Measurements from ENCODE around the gene PLA2G12B.
A peak's percentile ranks its signal among the peaks of the same experiment; 100 is the strongest.

Gene PLA2G12B

DNA sequence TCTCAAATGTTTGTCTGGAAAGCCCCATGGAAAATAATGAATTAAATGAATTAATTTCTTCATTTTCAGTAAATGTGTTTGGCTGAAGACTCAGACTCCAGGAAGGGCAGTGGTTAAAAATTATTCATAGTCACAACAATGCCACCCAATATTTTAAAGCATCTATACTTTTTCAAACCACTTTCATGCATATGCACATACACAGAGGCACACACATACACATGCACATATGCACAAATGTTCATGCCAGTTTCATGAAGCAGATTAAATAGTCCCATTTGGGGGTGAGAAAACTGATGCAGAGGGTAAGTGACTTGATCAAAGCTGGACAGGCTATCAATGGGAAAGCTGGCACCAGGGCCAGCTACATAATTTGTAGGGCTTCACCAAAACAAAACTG is 1.4 kb upstream of the PLA2G12B start:
- H3K36me3 ChIP-seq (ENCODE audit: control insufficient read depth in 2 of 2, insufficient read depth in 1 of 2, low read length in 2 of 2): no peaks in the 10 kb centered on the region
- no peak overlapping the region for H3K4me3 ChIP-seq (ENCODE audit: low read depth, low read length)
- TF ChIP-seq, protein P1, sequence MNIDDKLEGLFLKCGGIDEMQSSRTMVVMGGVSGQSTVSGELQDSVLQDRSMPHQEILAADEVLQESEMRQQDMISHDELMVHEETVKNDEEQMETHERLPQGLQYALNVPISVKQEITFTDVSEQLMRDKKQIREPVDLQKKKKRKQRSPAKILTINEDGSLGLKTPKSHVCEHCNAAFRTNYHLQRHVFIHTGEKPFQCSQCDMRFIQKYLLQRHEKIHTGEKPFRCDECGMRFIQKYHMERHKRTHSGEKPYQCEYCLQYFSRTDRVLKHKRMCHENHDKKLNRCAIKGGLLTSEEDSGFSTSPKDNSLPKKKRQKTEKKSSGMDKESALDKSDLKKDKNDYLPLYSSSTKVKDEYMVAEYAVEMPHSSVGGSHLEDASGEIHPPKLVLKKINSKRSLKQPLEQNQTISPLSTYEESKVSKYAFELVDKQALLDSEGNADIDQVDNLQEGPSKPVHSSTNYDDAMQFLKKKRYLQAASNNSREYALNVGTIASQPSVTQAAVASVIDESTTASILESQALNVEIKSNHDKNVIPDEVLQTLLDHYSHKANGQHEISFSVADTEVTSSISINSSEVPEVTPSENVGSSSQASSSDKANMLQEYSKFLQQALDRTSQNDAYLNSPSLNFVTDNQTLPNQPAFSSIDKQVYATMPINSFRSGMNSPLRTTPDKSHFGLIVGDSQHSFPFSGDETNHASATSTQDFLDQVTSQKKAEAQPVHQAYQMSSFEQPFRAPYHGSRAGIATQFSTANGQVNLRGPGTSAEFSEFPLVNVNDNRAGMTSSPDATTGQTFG (tag by site-specific recombination; IDR thresholded peaks at IDR 0.05; ENCODE audit: borderline replicate concordance): no peak
- TF ChIP-seq ZNF366 (tag by site-specific recombination; conservative IDR thresholded peaks at IDR 0.05) (no peak), MZF1 (tag by site-specific recombination; IDR thresholded peaks at IDR 0.05; ENCODE audit: borderline replicate concordance) (no peak), ZNF175 (tag by site-specific recombination; IDR thresholded peaks at IDR 0.05) (no peak)
- H3K27ac ChIP-seq (ENCODE audit: extremely low read depth, low read depth, low read length): no peak overlapping the region
- ChIA-PET CTCF (interaction anchor here (0.6 kb wide), 1 partner anchor 23 kb away, joined by 3 read pairs; no protein-coding TSS in a partner anchor), POLR2A (no interaction called here)
- no peaks in the 10 kb centered on the region for H3K9me3 ChIP-seq (ENCODE audit: control insufficient read depth, insufficient read depth, low read depth, low read length)
- peaks cover 2% of the 10 kb centered on the region; the same call in 1 of the 2 replicates for H3K4me1 ChIP-seq (ENCODE audit: control insufficient read depth, insufficient read depth, low read length)

DNA sequence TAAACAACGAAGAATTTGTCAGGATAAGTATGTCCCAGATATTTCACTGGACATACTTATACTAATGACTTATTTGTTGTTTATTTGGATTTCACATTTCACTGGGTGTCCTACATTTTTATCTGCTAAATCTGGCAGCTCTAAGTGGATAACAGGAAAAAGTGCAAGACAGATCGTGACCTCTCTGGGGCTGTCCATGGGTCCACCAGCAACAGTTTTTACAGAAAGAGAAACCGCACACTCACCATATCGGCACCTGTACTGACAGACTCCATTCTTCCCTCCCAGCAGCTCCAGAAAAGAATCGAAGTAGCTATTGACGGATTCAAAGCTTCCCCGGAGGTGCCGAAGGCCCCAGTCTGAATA is 393 bp downstream of the PLA2G12B start:
- Histone ChIP-seq H3K36me3 (ENCODE audit: control insufficient read depth in 2 of 2, insufficient read depth in 1 of 2, low read length in 2 of 2) (no peaks in the 10 kb centered on the region), H3K4me3 (ENCODE audit: low read depth, low read length) (no peak overlapping the region), H3K4me1 (ENCODE audit: control insufficient read depth, insufficient read depth, low read length) (peaks cover 2% of the 10 kb centered on the region; the same call in 1 of the 2 replicates), H3K27ac (ENCODE audit: extremely low read depth, low read depth, low read length) (no peak overlapping the region), H3K9me3 (ENCODE audit: control insufficient read depth, insufficient read depth, low read depth, low read length) (no peaks in the 10 kb centered on the region)
- no peak for TF ChIP-seq ELK4 (IDR thresholded peaks at IDR 0.05; ENCODE audit: borderline replicate concordance, low read depth, low read length)
- ChIA-PET POLR2A (interaction anchor here (0.5 kb wide), 1 partner anchor 105 kb away, joined by 4 read pairs; no protein-coding TSS in a partner anchor), CTCF (interaction anchor here (0.5 kb wide), 1 partner anchor 12 kb away, joined by 3 read pairs; no protein-coding TSS in a partner anchor)

DNA sequence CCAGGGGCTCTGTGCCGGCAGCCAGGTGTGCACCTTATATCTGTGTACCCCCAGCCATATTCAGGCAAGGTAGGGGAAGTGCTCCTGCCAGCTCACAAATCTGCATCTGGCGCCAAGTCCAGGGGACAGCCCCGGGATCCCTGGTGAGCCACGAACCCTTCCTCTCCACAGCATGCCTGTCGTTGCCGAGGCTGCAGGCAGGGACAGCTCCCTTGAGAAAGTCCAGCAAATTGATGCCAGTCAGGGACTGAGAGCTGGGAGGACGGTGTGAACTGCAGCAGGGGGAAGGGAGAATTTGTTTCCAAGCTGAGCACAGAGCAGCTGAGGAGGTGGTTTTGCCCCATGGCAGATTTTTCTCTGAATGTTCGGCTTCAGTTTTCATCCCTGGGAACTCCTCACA is 919 bp downstream of the PLA2G12B start:
- peaks cover 2% of the 10 kb centered on the region; the same call in 1 of the 2 replicates for H3K4me1 ChIP-seq (ENCODE audit: control insufficient read depth, insufficient read depth, low read length)
- no peak overlapping the region for H3K4me3 ChIP-seq (ENCODE audit: low read depth, low read length)
- H3K9me3 ChIP-seq (ENCODE audit: control insufficient read depth, insufficient read depth, low read depth, low read length): no peaks in the 10 kb centered on the region
- H3K36me3 ChIP-seq (ENCODE audit: control insufficient read depth in 2 of 2, insufficient read depth in 1 of 2, low read length in 2 of 2): no peaks in the 10 kb centered on the region
- H3K27ac ChIP-seq (ENCODE audit: extremely low read depth, low read depth, low read length): no peak overlapping the region
- CTCF ChIA-PET: interaction anchor here (0.5 to 0.6 kb wide), 2 partner anchors 12 to 142 kb away, joined by 3 read pairs; no protein-coding TSS in a partner anchor
- POLR2A ChIA-PET: interaction anchor here (0.5 kb wide), 1 partner anchor 104 kb away, joined by 4 read pairs; no protein-coding TSS in a partner anchor
- TF ChIP-seq, protein P2, sequence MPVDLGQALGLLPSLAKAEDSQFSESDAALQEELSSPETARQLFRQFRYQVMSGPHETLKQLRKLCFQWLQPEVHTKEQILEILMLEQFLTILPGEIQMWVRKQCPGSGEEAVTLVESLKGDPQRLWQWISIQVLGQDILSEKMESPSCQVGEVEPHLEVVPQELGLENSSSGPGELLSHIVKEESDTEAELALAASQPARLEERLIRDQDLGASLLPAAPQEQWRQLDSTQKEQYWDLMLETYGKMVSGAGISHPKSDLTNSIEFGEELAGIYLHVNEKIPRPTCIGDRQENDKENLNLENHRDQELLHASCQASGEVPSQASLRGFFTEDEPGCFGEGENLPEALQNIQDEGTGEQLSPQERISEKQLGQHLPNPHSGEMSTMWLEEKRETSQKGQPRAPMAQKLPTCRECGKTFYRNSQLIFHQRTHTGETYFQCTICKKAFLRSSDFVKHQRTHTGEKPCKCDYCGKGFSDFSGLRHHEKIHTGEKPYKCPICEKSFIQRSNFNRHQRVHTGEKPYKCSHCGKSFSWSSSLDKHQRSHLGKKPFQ (tag by site-specific recombination; IDR thresholded peaks at IDR 0.05): peak; percentile 76
- TF ChIP-seq ZNF501 (tag by site-specific recombination; IDR thresholded peaks at IDR 0.05) (no peak), ZNF280D (tag by site-specific recombination; IDR thresholded peaks at IDR 0.05) (no peak), MEIS1 (CRISPR knock-in tag; IDR thresholded peaks at IDR 0.05; ENCODE audit: borderline replicate concordance) (no peak), ZNF169 (tag by site-specific recombination; IDR thresholded peaks at IDR 0.05) (no peak), HOXC10 (CRISPR knock-in tag; IDR thresholded peaks at IDR 0.05) (no peak), ZNF416 (tag by site-specific recombination; IDR thresholded peaks at IDR 0.05) (no peak), ZNF426 (tag by site-specific recombination; IDR thresholded peaks at IDR 0.05) (no peak), GLIS1 (tag by site-specific recombination; IDR thresholded peaks at IDR 0.05) (no peak), ZNF76 (tag by site-specific recombination; IDR thresholded peaks at IDR 0.05; ENCODE audit: borderline replicate concordance, low read depth) (no peak)
- TF ChIP-seq, protein P3, sequence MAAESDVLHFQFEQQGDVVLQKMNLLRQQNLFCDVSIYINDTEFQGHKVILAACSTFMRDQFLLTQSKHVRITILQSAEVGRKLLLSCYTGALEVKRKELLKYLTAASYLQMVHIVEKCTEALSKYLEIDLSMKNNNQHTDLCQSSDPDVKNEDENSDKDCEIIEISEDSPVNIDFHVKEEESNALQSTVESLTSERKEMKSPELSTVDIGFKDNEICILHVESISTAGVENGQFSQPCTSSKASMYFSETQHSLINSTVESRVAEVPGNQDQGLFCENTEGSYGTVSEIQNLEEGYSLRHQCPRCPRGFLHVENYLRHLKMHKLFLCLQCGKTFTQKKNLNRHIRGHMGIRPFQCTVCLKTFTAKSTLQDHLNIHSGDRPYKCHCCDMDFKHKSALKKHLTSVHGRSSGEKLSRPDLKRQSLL (tag by site-specific recombination; IDR thresholded peaks at IDR 0.05): no peak
- TF ChIP-seq, protein P4, sequence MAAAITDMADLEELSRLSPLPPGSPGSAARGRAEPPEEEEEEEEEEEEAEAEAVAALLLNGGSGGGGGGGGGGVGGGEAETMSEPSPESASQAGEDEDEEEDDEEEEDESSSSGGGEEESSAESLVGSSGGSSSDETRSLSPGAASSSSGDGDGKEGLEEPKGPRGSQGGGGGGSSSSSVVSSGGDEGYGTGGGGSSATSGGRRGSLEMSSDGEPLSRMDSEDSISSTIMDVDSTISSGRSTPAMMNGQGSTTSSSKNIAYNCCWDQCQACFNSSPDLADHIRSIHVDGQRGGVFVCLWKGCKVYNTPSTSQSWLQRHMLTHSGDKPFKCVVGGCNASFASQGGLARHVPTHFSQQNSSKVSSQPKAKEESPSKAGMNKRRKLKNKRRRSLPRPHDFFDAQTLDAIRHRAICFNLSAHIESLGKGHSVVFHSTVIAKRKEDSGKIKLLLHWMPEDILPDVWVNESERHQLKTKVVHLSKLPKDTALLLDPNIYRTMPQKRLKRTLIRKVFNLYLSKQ (tag by site-specific recombination; IDR thresholded peaks at IDR 0.05; ENCODE audit: borderline replicate concordance): no peak
- TF ChIP-seq, protein P5, sequence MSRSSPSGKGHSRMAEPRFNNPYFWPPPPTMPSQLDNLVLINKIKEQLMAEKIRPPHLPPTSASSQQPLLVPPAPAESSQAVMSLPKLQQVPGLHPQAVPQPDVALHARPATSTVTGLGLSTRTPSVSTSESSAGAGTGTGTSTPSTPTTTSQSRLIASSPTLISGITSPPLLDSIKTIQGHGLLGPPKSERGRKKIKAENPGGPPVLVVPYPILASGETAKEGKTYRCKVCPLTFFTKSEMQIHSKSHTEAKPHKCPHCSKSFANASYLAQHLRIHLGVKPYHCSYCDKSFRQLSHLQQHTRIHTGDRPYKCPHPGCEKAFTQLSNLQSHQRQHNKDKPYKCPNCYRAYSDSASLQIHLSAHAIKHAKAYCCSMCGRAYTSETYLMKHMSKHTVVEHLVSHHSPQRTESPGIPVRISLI (tag by site-specific recombination; IDR thresholded peaks at IDR 0.05): no peak
